ENCODE measurements around the gene ZNF385A.

GRCh38 chr12:54386403-54387113, 2.0 kb upstream of the ZNF385A start:
- TF ChIP-seq CTCF (IDR thresholded peaks at IDR 0.05): no peak
- TF ChIP-seq POLR2A (IDR thresholded peaks at IDR 0.05): no peak
